K562 (cell line): ENCODE data around the gene KLHDC7B. TPM values are rescaled to one million over a fixed set of nuclear protein-coding genes. Genes with fewer than 3 reads are reported as not detected.
A peak's percentile ranks its signal among the peaks of the same experiment; 100 is the strongest.

ENCODE experiments used
- CAMTA2 ChIP-seq: fragments of 250-450 bp; sonication (Bioruptor Pico); conservative IDR thresholded peaks from 2 replicates; pipeline ENCODE4 v1.5.1; 2022
- CBX1 ChIP-seq: sonication (generic); IDR thresholded peaks from 2 replicates; pipeline ENCODE4 v1.6.1; 2016; ENCODE audit warnings: antibody characterized with exemption, low read depth, mild to moderate bottlenecking
- CREB1 ChIP-seq, 2 experiments: sonication (generic) in 1 of 2; formaldehyde crosslinking in 1 of 2; IDR thresholded peaks; 2 replicates each; pipeline versions ENCODE4 v1.6.1 to v1.8.0; 2012 to 2022; ENCODE audit warnings: inconsistent platforms in 1 of 2, mild to moderate bottlenecking in 1 of 2, missing genetic modification reagents in 1 of 2, moderate library complexity in 1 of 2
- HDAC1 ChIP-seq, 2 experiments: fragments of 450-650 bp; IDR thresholded peaks; 2 replicates each; pipeline ENCODE4 v1.6.1; 2016 to 2017; ENCODE audit warnings: inconsistent platforms in 1 of 2, mild to moderate bottlenecking in 1 of 2, moderate library complexity in 1 of 2
- HDAC6 ChIP-seq: IDR thresholded peaks from 2 replicates; pipeline ENCODE4 v1.6.1; 2012; ENCODE audit warnings: low read depth, mild to moderate bottlenecking, control low read depth, inconsistent platforms, low read length, moderate library complexity
- HMG20A ChIP-seq: fragments of 450-650 bp; formaldehyde crosslinking; conservative IDR thresholded peaks from 2 replicates; pipeline ENCODE4 v1.4.0; 2020; ENCODE audit warnings: mild to moderate bottlenecking, mixed read lengths
- HNRNPH1 ChIP-seq: fragments of 200-400 bp; formaldehyde crosslinking; optimal IDR thresholded peaks from 2 replicates; pipeline ENCODE3; 2017; ENCODE audit warnings: low read depth, mild to moderate bottlenecking, low read length, moderate library complexity
- MXI1 ChIP-seq: IDR thresholded peaks from 2 replicates; pipeline ENCODE4 v1.6.1; 2011; ENCODE audit warnings: low read depth, mild to moderate bottlenecking, improper control_type of control experiment, low read length
- NFE2 ChIP-seq: IDR thresholded peaks from 2 replicates; pipeline ENCODE4 v1.6.1; 2014; ENCODE audit warnings: antibody characterized with exemption, low read depth
- NFXL1 ChIP-seq: fragments of 450-650 bp; formaldehyde crosslinking; IDR thresholded peaks from 2 replicates; pipeline ENCODE4 v1.4.0; 2021; ENCODE audit warnings: mild to moderate bottlenecking
- PHTF2 ChIP-seq: fragments of 250-450 bp; sonication (Bioruptor Pico); IDR thresholded peaks from 2 replicates; pipeline ENCODE4 v1.5.0; 2021; ENCODE audit warnings: mild to moderate bottlenecking
- PRMT5 ChIP-seq: sonication (generic); formaldehyde crosslinking; IDR thresholded peaks from 2 replicates; pipeline ENCODE4 v1.5.0; 2020; ENCODE audit warnings: missing genetic modification reagents
- RAD51 ChIP-seq: fragments of 450-650 bp; IDR thresholded peaks from 2 replicates; pipeline ENCODE4 v1.7.1; 2016; ENCODE audit warnings: low read depth, mild to moderate bottlenecking, borderline replicate concordance
- SIRT6 ChIP-seq: IDR thresholded peaks from one replicate; pipeline ENCODE4 v1.6.1; 2012; ENCODE audit warnings: low read depth, mild to moderate bottlenecking, control low read depth, inconsistent platforms, low read length, moderate library complexity
- SMAD1 ChIP-seq: fragments of 150-350 bp; IDR thresholded peaks from 2 replicates; pipeline ENCODE4 v1.6.1; 2014; ENCODE audit warnings: low read length, low read depth; ENCODE audit not compliant: partially characterized antibody
- ZBTB5 ChIP-seq: fragments of 450-650 bp; IDR thresholded peaks from 2 replicates; pipeline ENCODE4 v1.6.1; 2017; ENCODE audit warnings: antibody characterized with exemption
- ZHX1 ChIP-seq: fragments of 150-350 bp; conservative IDR thresholded peaks from 2 replicates; pipeline ENCODE4 v1.6.1; 2014; ENCODE audit warnings: low read length
- ZNF212 ChIP-seq: fragments of 450-650 bp; formaldehyde crosslinking; IDR thresholded peaks from 2 replicates; pipeline ENCODE4 v1.4.0; 2020; ENCODE audit warnings: mild to moderate bottlenecking
- ZNF785 ChIP-seq: fragments of 250-450 bp; sonication (Bioruptor Pico); IDR thresholded peaks from 2 replicates; pipeline ENCODE4 v1.4.0; 2020; ENCODE audit warnings: mild to moderate bottlenecking
- polyA plus RNA-seq, 8 experiments: library from polyadenylated mRNA; depleted of rRNA in 4 of 8; stranded (reverse) in 5 of 8; unstranded in 3 of 8; fragments of >200 nt; fragmentation: Nextera tagmentation in 2 of 8; fragmentation: Illumina TruSeq in 1 of 8; extraction: Ambion mirVana in 2 of 8; extraction: Trizol in 1 of 8; gene quantifications; 2 replicates each; pipeline versions ENCODE4 v1.2.1 to v1.2.3, GENCODE V29; 2011 to 2014; ENCODE audit warnings: inconsistent platforms in 1 of 8, missing spikeins in 1 of 8
- total RNA-seq, 7 experiments: library from RNA; depleted of rRNA in 6 of 7; stranded (reverse); fragments of >200 nt in 6 of 7; fragmentation: Illumina TruSeq in 2 of 7; extraction: Trizol in 2 of 7; gene quantifications; 2 replicates each; pipeline versions ENCODE4 v1.2.1 to v1.2.3, GENCODE V29; 2011 to 2021; ENCODE audit warnings: low replicate concordance in 1 of 7
- TF ChIP-seq, protein P1 (sequence below), 3 experiments: fragments of 200-800 bp in 1 of 3; fragments of 250-450 bp in 1 of 3; fragments of 450-650 bp in 1 of 3; sonication (Bioruptor Pico) in 1 of 3; sonication (Bioruptor generic) in 1 of 3; formaldehyde crosslinking in 1 of 3; IDR thresholded peaks; 2 replicates each; pipeline versions ENCODE4 v1.6.1 to v1.8.0; 2016 to 2022; ENCODE audit warnings: mild to moderate bottlenecking in 2 of 3, missing genetic modification characterization in 2 of 3, missing compliant biosample characterization in 1 of 3, moderate library complexity in 1 of 3

KLHDC7B gene
- total and polyA plus RNA-seq, 9 of the 15 experiments (the other 6 are each of a cell fraction or from before 2014, with no cell fraction given): 0.04 to 0.22 (median 0.05) TPM; not detected in 4

DNA sequence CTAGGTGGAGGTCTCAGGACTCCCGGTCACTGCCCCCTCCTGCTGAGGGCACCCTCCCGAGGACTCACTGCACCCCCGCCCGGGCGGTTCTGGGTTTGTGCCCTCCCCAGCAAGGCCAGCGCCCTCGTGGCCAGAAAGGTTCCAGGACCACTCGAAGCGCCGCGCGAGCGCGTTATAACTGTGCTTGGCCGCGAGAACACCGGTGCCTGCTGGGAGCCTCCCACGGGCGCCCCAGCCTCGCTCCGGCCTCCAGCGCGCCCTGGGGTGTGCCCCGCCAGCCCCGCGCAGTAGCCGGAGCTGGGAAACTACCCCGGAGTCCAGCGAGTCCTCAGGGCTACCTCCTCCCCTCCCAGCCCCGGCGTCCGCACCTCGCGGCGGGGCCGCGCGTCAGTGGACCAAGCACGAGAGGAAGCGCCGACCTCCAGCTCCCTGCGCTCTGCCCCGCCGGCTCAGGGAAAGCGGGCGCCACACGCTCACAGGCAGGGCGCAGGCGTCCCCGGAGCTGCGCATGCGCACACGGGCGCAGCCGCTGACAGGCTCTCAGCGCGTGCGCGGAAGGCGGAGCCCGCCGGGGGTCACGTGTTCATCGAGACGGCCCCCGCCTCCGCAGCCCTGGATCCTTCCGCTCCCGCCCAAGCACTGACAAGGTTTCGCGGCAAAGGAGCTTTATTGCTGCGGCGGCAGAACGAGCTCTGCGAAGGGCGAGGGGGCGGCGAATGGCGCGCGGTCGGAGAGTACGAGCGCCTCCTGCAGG lies 20.4 kb upstream of the KLHDC7B start, which contains the start of gene SCO2 (continued):
- TF ChIP-seq ZNF212 (no peak), ZNF785 (no peak), CBX1 (peak; percentile 62), MXI1 (0 out of 2 replicates have a peak, but pooled peaks have one; percentile 13), PHTF2 (CRISPR knock-in tag) (no peak), SIRT6 (no peak), HDAC6 (no peak), NFE2 (no peak), RAD51 (peak; percentile 97), CREB1 (IDR thresholded peaks at IDR 0.05) (peak; percentile 9; the same call in 1 of the 2 replicates), CREB1 (CRISPR knock-in tag; IDR thresholded peaks at IDR 0.05) (peak; percentile 61; the same call in 1 of the 2 replicates), ZHX1 (no peak), HMG20A (CRISPR knock-in tag) (no peak), PRMT5 (CRISPR knock-in tag) (0 out of 2 replicates have a peak, but pooled peaks have one; percentile 34), CAMTA2 (CRISPR knock-in tag) (no peak), SMAD1 (no peak), HDAC1 (IDR thresholded peaks at IDR 0.05) (peak in 1 of 2 experiments; percentile 53; a peak in 1 of 4 replicates), ZBTB5 (no peak), NFXL1 (no peak), HNRNPH1 (no peak)
- TF ChIP-seq, protein P1, sequence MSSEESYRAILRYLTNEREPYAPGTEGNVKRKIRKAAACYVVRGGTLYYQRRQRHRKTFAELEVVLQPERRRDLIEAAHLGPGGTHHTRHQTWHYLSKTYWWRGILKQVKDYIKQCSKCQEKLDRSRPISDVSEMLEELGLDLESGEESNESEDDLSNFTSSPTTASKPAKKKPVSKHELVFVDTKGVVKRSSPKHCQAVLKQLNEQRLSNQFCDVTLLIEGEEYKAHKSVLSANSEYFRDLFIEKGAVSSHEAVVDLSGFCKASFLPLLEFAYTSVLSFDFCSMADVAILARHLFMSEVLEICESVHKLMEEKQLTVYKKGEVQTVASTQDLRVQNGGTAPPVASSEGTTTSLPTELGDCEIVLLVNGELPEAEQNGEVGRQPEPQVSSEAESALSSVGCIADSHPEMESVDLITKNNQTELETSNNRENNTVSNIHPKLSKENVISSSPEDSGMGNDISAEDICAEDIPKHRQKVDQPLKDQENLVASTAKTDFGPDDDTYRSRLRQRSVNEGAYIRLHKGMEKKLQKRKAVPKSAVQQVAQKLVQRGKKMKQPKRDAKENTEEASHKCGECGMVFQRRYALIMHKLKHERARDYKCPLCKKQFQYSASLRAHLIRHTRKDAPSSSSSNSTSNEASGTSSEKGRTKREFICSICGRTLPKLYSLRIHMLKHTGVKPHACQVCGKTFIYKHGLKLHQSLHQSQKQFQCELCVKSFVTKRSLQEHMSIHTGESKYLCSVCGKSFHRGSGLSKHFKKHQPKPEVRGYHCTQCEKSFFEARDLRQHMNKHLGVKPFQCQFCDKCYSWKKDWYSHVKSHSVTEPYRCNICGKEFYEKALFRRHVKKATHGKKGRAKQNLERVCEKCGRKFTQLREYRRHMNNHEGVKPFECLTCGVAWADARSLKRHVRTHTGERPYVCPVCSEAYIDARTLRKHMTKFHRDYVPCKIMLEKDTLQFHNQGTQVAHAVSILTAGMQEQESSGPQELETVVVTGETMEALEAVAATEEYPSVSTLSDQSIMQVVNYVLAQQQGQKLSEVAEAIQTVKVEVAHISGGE (CRISPR knock-in tag; IDR thresholded peaks at IDR 0.05): peak in 1 of 3 experiments; percentile 26; a peak in 2 of 6 replicates
